Measurements from ENCODE around the gene ABCC8. TPM values are rescaled to one million over a fixed set of nuclear protein-coding genes. Genes with fewer than 3 reads are reported as not detected.

ABCC8 gene
- total and polyA plus RNA-seq, 2 experiments from 2014 or later: 2.0 to 3.4 TPM

DNA sequence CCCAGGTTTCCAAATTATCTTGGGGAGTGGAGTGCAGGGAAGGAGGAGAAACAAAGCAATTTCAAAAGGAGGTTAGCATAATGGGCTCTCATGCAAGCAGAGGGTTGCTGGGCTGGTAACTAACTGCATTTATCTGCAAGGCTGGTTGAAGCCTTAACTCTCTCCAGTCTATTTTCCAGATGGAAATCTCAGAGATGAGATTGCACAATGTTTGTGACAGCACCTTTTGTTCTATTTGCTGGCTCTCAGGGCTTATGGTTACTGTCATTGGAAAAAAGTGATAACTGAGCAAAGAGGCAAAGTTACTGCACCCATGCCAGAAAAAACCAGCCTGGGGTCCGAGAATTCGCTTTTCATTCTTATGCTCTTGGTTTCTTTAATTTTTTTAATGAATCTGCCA, 33.2 kb downstream of the ABCC8 start:
- H3K27ac Mint-ChIP-seq: no peak overlapping the region
- DNase-seq (ENCODE audit: low spot score) (no peak), ATAC-seq (no peak)
- no peaks in the 10 kb centered on the region for H3K79me2 ChIP-seq (replicated peaks; ENCODE audit: insufficient read depth)
- H3K27me3 ChIP-seq (ENCODE audit: insufficient read depth): peaks cover 26% of the 10 kb centered on the region
- no peak overlapping the region for H3K4me3 Mint-ChIP-seq
- peaks cover 9% of the 10 kb centered on the region for H3K4me1 ChIP-seq (ENCODE audit: insufficient read depth)
- peaks cover 4% of the 10 kb centered on the region; the same call in 1 of the 3 replicates for H3K36me3 Mint-ChIP-seq (ENCODE audit: low read depth)
- H3K4me3 ChIP-seq: no peak overlapping the region
- peaks cover 14% of the 10 kb centered on the region for H3K4me1 Mint-ChIP-seq
- H3K4me2 ChIP-seq: no peak overlapping the region
- H3K36me3 ChIP-seq (ENCODE audit: insufficient read depth): no peaks in the 10 kb centered on the region
- no peaks in the 10 kb centered on the region for H3F3A ChIP-seq (replicated peaks; ENCODE audit: low read depth)
- no peak overlapping the region for H3K27ac ChIP-seq (ENCODE audit: low read depth)
- H3K9me2 ChIP-seq (ENCODE audit: insufficient read depth): no peaks in the 10 kb centered on the region
- peaks cover 29% of the 10 kb centered on the region for H3K27me3 Mint-ChIP-seq (ENCODE audit: insufficient read depth, low read depth, poor library complexity)
- H4K20me1 ChIP-seq (replicated peaks; ENCODE audit: insufficient read depth): no peaks in the 10 kb centered on the region
- TF ChIP-seq STAT1 (IDR thresholded peaks at IDR 0.05; ENCODE audit: unreplicated experiment) (no peak), EZH2 (IDR thresholded peaks at IDR 0.05; ENCODE audit: low read depth, unreplicated experiment) (no peak), ZNF331 (CRISPR knock-in tag; IDR thresholded peaks at IDR 0.05; ENCODE audit: low read depth) (no peak), NANOG (IDR thresholded peaks at IDR 0.05; ENCODE audit: borderline replicate concordance) (no peak), JUNB (IDR thresholded peaks at IDR 0.05; ENCODE audit: unreplicated experiment) (no peak), CREB1 (CRISPR knock-in tag; IDR thresholded peaks at IDR 0.05; ENCODE audit: low read depth) (no peak), POLR2AphosphoS5 (IDR thresholded peaks at IDR 0.05; ENCODE audit: low read depth) (no peak), EZH2phosphoT487 (IDR thresholded peaks at IDR 0.05; ENCODE audit: unreplicated experiment) (no peak), ZNF114 (CRISPR knock-in tag; IDR thresholded peaks at IDR 0.05) (no peak)
- TF ChIP-seq, protein P1, sequence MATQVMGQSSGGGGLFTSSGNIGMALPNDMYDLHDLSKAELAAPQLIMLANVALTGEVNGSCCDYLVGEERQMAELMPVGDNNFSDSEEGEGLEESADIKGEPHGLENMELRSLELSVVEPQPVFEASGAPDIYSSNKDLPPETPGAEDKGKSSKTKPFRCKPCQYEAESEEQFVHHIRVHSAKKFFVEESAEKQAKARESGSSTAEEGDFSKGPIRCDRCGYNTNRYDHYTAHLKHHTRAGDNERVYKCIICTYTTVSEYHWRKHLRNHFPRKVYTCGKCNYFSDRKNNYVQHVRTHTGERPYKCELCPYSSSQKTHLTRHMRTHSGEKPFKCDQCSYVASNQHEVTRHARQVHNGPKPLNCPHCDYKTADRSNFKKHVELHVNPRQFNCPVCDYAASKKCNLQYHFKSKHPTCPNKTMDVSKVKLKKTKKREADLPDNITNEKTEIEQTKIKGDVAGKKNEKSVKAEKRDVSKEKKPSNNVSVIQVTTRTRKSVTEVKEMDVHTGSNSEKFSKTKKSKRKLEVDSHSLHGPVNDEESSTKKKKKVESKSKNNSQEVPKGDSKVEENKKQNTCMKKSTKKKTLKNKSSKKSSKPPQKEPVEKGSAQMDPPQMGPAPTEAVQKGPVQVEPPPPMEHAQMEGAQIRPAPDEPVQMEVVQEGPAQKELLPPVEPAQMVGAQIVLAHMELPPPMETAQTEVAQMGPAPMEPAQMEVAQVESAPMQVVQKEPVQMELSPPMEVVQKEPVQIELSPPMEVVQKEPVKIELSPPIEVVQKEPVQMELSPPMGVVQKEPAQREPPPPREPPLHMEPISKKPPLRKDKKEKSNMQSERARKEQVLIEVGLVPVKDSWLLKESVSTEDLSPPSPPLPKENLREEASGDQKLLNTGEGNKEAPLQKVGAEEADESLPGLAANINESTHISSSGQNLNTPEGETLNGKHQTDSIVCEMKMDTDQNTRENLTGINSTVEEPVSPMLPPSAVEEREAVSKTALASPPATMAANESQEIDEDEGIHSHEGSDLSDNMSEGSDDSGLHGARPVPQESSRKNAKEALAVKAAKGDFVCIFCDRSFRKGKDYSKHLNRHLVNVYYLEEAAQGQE (IDR thresholded peaks at IDR 0.05; ENCODE audit: unreplicated experiment): no peak
- TF ChIP-seq, protein P2, sequence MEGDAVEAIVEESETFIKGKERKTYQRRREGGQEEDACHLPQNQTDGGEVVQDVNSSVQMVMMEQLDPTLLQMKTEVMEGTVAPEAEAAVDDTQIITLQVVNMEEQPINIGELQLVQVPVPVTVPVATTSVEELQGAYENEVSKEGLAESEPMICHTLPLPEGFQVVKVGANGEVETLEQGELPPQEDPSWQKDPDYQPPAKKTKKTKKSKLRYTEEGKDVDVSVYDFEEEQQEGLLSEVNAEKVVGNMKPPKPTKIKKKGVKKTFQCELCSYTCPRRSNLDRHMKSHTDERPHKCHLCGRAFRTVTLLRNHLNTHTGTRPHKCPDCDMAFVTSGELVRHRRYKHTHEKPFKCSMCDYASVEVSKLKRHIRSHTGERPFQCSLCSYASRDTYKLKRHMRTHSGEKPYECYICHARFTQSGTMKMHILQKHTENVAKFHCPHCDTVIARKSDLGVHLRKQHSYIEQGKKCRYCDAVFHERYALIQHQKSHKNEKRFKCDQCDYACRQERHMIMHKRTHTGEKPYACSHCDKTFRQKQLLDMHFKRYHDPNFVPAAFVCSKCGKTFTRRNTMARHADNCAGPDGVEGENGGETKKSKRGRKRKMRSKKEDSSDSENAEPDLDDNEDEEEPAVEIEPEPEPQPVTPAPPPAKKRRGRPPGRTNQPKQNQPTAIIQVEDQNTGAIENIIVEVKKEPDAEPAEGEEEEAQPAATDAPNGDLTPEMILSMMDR (conservative IDR thresholded peaks at IDR 0.05; ENCODE audit: low read depth in 2 of 2): no peak
- TF ChIP-seq, protein P3, sequence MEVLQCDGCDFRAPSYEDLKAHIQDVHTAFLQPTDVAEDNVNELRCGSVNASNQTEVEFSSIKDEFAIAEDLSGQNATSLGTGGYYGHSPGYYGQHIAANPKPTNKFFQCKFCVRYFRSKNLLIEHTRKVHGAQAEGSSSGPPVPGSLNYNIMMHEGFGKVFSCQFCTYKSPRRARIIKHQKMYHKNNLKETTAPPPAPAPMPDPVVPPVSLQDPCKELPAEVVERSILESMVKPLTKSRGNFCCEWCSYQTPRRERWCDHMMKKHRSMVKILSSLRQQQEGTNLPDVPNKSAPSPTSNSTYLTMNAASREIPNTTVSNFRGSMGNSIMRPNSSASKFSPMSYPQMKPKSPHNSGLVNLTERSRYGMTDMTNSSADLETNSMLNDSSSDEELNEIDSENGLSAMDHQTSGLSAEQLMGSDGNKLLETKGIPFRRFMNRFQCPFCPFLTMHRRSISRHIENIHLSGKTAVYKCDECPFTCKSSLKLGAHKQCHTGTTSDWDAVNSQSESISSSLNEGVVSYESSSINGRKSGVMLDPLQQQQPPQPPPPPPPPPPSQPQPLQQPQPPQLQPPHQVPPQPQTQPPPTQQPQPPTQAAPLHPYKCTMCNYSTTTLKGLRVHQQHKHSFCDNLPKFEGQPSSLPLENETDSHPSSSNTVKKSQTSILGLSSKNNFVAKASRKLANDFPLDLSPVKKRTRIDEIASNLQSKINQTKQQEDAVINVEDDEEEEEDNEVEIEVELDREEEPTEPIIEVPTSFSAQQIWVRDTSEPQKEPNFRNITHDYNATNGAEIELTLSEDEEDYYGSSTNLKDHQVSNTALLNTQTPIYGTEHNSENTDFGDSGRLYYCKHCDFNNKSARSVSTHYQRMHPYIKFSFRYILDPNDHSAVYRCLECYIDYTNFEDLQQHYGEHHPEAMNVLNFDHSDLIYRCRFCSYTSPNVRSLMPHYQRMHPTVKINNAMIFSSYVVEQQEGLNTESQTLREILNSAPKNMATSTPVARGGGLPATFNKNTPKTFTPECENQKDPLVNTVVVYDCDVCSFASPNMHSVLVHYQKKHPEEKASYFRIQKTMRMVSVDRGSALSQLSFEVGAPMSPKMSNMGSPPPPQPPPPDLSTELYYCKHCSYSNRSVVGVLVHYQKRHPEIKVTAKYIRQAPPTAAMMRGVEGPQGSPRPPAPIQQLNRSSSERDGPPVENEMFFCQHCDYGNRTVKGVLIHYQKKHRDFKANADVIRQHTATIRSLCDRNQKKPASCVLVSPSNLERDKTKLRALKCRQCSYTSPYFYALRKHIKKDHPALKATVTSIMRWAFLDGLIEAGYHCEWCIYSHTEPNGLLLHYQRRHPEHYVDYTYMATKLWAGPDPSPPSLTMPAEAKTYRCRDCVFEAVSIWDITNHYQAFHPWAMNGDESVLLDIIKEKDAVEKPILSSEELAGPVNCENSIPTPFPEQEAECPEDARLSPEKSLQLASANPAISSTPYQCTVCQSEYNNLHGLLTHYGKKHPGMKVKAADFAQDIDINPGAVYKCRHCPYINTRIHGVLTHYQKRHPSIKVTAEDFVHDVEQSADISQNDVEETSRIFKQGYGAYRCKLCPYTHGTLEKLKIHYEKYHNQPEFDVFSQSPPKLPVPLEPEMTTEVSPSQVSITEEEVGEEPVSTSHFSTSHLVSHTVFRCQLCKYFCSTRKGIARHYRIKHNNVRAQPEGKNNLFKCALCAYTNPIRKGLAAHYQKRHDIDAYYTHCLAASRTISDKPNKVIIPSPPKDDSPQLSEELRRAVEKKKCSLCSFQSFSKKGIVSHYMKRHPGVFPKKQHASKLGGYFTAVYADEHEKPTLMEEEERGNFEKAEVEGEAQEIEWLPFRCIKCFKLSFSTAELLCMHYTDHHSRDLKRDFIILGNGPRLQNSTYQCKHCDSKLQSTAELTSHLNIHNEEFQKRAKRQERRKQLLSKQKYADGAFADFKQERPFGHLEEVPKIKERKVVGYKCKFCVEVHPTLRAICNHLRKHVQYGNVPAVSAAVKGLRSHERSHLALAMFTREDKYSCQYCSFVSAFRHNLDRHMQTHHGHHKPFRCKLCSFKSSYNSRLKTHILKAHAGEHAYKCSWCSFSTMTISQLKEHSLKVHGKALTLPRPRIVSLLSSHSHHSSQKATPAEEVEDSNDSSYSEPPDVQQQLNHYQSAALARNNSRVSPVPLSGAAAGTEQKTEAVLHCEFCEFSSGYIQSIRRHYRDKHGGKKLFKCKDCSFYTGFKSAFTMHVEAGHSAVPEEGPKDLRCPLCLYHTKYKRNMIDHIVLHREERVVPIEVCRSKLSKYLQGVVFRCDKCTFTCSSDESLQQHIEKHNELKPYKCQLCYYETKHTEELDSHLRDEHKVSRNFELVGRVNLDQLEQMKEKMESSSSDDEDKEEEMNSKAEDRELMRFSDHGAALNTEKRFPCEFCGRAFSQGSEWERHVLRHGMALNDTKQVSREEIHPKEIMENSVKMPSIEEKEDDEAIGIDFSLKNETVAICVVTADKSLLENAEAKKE (CRISPR knock-in tag; IDR thresholded peaks at IDR 0.05): no peak
- no peak overlapping the region for H2AFZ ChIP-seq
- no peaks in the 10 kb centered on the region; the same call in 2 of the 3 replicates for H3K9me3 Mint-ChIP-seq
